HG03354 (cell line): ENCODE measurements around the gene HHIP.
A peak's percentile ranks its signal among the peaks of the same experiment; 100 is the strongest.

Experiments used
- ATAC-seq: cut with Tn5 transposase; IDR thresholded peaks from one replicate; pipeline ENCODE4 v1.9.1; 2021; ENCODE audit warnings: mild to moderate bottlenecking; ENCODE audit not compliant: unreplicated experiment, poor library complexity, severe bottlenecking

The HHIP gene

DNA sequence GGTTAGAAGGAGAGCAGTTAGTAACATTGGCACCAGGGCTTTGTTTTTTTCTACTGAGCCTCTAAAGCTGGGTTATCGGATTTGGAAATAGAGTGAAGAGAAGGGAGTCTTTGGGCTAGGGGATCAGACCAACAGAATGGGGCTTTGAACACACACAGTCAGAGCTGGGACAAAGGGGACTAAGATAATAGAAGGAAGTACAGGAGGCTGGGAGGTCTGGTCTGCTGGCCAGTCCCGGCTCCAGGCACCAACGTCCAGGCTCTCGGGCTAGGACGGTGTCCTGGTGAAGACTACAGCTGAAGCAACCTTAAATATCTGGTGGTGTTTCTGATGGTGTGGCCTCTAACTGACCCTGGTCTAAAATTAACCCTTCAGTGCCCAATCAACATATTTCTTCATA lies 57.5 kb downstream of the HHIP start:
- ATAC-seq: no peak

DNA sequence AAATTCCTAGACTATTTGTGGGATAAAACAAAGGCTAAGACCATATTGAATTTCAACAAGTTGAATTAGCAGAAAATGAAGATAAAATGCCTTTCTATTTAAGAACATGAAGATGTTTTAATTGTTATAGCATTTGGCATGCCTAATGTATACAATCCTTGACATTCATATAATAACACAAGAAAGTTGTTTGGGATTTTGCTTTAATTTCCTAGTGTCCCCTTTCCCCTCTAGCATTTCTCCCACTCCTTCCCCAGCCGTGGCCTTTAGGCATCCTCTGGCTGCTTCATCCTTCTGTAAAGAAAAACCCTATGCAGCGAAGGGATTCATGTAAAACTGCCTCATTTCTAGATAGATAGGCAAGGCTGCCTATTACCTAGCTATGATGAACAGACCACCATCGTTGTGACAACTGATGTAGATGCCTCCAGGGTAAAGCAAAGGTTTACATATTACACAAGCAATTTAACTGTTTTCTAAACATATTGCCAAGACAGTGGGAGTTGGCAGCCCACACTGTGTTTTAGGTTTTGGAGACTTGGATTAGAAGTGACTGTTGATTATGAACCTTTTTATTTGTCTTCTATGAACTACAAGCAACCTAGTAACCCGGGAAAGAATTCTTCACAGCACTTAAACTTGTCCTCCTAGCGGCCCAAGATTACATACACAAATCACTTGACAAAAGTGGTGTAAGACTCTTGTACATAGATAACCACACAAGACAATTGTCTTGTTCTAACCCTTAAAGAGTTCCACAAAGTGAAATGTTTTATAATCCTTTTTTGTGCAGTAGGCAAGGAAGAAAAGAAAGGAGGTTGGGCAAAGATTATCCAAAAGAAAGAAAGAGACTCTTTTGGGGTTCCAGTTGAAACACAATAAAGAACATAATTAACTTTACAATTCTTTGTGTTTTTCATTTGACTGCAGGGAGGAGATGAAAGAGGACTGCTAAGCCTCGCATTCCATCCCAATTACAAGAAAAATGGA lies 59.9 kb downstream of the HHIP start:
- ATAC-seq: no peak

DNA sequence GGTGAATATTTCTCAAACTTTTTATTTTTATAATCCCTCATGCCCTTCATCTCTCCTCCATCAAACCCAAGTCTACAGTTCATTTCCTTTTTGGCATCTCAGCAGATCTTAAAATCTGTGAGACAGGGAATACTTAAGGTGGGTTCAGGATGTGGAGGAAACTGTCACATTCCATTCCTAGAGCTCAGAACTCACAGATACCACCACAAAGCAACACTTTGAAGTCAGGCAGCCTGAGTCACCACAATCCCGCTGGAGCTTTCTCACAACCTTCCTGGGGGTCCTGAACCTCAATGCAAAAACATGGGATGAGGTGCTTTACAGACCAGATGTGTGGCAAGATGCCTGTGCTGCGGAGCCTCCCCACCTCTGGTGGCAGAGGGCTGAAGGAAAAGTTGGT lies 63.2 kb downstream of the HHIP start:
- no peak for ATAC-seq

DNA sequence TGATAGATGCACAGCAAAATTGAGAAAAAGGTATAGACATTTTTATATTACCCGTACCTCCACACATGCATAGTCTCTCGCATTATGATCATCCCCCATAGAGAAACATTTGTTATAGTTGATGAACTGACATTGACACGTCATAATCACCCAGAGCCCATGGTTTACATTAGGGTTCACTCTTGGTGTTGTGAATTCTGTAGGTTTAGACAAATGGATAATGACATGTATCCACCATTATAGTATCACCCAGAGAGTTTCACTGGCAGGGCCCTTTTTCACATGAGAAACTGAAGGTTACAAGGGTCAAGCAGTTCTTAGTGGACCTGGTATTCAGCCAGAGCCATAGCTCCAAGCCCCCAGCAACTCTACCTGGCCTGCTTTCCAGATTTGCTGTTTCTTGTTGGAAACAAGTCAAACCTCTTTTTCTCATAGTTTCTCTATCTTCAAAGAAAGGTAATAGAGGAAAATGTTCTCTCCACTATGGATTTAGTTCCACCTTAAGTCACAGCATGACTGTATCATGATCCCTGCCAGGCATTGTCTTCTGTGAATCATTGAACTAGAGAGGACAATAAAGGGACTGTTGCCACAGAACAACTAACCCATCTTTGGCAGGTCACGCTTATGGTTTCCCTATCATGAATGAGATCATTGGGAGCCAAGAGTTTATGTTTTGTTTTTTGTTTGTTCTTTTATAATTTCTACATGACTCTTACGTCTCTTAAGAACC lies 64.0 kb downstream of the HHIP start:
- no peak for ATAC-seq

DNA sequence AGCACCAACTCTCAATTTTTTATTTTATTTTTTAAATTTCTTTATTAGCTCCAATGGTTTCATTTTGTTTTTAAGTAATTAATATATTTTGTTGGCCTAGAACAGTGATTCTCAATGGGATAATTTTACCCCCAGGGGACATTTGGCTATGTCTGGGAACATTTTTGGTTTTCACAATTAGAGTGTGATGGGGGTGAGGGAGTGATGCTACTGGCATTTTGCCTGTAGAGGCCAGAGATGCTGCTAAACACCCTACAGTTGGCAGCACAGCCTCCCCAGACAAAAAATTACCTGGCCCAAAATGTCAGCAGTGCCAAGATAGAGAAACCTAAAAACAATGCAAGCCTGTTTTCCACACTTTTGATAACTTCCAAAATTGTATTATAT lies 64.6 kb downstream of the HHIP start:
- ATAC-seq: no peak

DNA sequence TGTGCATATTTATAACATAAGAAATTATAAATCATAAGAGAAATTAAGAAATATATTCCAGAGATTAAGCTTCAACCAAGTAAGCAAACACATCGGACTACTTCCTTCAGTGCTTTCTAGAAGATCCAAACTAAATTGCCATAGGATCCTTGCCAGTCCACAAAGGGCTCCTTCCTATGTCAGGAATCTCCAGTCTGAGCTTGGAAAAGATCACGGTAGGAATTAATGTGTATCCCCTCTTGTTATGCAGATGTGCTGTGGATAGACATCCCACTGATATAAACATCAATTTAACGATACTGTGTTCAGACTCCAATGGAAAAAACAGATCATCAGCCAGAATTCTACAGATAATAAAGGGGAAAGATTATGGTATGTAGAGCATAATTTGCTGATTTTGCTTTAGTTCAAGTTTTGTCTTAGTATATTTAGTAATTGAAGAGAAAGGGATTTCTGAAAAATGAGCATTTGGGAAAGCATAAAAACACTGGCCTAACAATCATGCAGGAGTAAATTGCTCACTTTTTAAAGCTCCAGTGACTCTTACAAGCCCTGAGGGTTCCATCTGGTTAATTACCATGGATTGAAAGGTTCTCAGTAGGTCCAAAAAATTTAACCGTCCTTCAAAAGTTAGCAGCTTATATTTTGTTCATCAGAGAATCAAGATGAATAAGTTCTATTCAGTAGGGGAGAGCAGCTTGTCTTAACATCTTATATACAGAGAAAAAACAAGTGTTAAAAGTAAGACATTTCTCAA lies 65.9 kb downstream of the HHIP start:
- no peak for ATAC-seq

DNA sequence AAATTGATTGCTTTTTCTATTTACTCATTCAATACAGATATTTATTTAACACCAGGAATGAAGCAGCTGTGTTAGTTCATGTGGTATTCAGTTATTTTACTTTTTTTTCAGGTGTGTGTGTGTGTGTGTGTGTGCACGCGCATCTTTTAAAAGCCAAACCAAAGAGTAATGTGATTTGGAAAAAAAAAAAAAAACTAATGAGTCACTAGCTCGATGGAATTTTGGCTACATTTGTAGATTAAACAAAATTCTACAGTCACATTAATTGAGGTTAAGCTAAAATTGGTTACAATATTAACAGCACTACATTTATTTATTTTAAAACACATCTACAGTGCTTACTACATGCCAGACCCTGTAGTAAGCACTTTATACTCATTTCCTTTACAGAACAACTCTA lies 66.8 kb downstream of the HHIP start:
- ATAC-seq: no peak

DNA sequence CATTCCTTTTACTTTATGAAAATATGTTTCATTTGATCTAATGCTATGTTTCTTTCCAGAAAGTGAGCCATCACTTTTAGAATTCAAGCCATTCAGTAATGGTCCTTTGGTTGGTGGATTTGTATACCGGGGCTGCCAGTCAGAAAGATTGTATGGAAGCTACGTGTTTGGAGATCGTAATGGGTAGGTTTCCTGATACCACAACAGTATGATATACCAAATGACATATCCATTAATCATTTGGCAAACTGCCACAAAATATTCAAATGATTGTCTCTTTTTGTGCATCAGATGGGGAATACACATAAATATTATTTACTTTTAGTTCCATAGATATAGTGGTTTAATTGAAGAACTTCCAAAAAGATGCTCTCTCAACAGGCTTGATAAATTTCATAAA lies 68.2 kb downstream of the HHIP start:
- ATAC-seq: no peak

DNA sequence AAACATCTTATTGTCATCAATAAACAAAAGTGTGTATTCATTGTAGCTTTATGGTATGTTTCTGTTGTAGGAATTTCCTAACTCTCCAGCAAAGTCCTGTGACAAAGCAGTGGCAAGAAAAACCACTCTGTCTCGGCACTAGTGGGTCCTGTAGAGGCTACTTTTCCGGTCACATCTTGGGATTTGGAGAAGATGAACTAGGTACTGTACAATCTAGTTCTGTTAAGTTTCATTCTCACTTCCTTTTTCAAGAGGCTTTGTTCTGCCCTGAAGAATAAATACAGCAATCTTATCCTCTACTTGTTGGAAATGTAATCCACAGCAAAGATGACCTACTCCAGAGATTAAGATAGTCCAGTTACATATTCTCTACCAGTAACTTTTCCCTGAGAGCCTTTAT lies 69.3 kb downstream of the HHIP start:
- peak; percentile 50 for ATAC-seq

DNA sequence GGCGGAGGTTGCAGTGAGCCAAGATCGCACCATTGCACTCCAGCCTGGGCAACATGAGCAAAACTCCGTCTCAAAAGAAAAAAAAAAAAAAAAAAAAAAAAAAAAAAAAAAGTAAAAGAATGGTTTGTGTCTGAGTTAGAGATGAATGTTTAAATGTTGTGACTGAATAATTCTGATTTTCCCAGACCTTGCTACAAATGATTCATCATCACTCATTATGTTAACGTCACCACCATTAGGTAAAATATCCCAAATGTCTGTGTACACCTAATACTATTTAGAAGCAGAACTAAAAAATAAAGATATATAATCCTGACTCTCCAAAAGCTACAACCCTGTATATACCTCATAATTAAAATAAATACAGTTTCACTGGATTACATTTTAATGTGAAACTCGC lies 70.8 kb downstream of the HHIP start:
- ATAC-seq: no peak

DNA sequence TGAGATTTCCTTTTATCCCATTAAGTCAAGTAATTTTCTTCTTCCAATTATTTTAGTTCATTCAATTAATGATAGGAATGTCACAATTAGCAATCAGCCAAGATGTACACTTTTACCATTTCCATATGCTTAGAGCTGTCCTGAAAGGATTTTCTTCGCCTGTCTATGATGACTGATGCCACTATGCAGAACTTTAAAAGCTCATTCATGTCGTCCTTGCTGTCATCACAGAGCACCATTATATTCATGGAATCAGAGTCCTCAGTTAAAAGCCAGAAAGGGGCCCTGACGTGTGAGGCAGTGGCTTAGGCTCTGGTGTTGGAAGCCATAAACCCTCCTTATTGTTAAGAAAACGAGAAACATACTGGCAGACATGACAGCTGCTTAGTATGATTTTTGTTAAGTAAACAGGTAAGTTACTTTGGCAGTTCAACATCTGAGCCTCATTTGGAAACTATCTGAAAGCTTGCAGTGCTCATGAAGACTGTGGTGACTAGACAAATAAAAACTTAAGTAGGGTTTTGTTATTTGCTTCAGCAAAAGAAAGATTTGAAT lies 73.1 kb downstream of the HHIP start:
- no peak for ATAC-seq

DNA sequence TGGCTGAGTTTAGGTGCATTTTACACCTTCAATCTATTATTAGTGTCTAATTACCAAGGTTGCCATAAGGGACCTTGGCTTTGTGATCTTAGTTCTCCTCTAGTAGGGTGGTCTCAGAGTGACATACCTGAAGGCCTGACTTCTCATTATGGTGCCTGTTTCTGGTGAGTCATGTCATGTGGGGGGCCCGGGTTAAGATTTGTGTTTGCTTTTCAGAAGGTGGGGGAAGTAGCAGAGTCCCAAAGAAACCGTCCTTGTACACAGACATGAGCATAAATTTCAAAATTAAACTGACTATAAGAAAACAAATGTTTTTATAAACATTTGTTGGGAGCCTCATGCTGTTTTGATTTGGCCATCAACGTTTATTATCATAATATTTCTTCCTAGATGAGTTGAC lies 74.5 kb downstream of the HHIP start:
- ATAC-seq: no peak

DNA sequence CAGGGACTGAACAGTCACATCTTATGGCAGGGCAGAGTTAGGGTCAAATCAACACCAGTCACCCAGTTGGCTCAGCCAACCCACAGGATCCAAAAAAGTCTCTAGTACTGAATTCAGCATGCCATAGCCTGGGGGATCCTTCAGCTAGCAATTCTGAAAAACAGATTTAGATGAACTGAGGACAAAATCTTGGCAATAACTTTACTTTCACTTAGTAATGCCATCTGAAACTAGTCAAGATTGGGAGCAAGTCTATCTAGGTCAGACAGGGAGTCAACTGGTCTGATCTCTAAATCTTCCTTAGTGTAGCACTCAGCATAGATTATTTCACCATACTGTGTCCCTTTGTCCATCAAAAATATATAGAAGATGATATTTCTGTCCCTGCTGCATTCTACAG lies 76.0 kb downstream of the HHIP start:
- ATAC-seq: no peak

DNA sequence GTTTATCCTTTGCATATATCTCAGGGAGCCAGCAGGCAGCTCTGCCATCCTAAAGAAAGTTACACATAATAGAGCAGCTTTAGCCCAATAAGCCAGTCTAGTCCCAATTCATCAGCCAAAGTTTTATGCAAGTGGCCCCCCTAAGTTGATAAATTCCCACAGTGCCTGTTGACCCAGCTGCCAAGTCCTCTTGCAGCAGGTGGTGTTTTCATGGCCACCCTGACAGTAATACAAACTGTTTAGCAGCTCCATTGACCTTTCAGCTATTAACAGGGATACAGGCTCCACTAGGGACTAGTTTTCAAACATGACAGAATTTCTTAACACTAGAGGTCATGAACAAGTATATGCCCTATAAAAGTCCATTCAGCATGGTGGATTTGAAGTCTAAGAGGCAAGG lies 77.5 kb downstream of the HHIP start:
- ATAC-seq: no peak

DNA sequence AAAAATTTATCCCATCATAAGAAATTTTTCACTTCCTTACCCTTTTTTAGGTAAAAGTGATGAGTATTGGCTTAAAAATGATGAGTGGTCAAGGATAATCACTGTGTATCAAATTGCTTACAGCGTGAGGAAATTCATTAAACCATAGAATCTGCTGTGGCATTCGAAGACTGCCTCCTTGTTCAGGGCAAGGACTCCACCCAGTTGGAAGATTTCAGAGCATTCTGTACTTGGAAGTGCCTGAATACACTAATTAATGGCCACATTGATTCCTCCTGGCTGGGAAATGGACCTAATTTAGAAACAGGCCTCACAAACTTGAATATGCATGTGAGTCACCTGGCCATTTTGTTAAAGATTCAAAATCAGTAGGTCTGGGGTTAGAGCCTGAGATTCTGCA lies 83.2 kb downstream of the HHIP start:
- ATAC-seq: no peak

DNA sequence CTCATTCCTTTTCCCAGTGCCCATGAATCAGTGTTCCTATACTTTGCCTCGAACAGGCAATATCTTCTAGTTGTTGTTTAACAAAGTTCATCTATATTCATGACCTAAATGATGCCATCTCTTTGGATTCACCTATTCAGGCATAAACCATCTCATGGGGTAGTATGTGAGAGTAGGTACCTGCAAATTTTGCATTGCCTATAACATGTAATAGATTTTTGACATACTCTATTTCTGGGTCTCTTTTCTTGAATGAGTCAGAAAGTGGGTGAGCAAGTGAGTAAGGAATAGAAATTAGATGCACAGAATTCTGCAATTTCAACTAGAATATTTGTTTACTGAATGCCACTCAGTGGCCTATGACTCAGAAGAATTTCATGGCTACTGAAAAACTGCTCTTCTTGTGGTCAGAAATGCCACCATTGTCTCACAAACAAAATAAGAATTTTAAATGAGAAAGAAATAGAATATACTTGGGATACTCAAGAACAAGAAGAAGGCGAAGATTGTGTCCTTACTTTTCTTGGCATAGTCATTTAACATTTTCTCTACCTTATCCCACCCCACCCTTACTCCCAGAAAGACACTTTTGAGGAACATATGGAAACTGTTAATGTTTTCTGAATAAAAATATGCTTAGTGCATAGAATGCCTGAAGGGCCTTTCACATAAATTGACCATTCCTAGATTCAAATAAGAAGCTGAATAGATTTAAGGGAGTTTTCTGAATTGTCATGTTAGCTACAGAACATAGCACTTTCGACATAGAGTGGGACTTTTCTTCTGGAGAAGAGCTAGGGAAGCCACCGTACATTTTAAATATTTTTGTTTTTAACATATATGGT lies 86.8 kb downstream of the HHIP start:
- ATAC-seq: no peak

DNA sequence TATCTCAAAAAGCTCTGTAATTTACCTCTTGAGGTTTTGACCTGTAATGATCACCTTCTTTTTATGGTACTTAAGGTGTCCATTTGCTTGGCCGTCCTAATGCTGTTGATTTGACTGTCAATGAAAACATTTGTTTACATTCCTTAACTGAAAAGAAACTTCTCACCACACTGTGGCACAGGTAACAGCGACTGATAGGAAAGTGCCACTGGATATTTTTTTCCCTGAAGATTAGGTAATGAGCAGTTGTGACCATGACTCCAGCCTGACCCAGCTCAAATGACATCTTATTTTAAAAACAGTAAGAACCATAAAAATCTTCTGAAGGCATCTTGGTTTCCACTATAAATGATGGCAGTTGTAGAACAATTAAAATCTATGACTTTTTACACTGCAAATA lies 87.6 kb downstream of the HHIP start:
- no peak for ATAC-seq

DNA sequence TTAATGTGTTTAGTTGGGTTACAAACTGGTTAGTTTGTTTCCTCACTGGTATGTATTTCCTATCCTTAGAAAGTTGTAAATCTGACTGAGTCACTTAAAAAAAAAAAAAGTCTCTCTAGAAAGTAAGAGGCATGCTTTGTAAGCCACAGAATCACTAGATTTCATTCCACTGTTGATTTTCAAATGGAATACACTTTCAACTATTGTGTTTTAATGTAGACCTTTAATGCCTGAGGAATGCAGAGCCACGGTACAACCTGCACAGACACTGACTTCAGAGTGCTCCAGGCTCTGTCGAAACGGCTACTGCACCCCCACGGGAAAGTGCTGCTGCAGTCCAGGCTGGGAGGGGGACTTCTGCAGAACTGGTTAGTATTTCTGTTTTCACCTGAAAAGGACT lies 88.6 kb downstream of the HHIP start:
- ATAC-seq: no peak

DNA sequence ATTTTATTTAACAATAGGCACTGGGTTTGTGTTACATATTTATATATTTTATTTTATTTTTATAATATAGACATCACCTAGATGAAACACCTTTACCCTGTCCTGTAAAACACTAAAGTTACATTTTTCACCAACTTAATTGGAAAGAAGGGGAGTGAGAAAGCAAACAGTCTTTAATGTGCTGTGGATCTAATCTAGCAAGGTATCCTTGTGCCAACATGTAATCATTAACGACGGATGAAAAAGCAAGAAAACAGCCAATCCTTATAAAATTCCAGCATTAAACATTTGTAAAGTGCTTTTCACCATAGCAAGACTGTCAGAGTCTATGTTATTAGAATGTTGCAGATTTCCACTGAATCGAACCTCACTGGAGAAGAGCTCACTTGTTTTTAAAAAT lies 92.7 kb downstream of the HHIP start:
- ATAC-seq: no peak
